NCI-H1930 (cell line): Measurements from ENCODE around the gene TIAL1.
A peak's percentile ranks its signal among the peaks of the same experiment; 100 is the strongest.
"Not testable (repeated sequence)": the region's sequence is repeated elsewhere in the genome, so short reads cannot be mapped to it uniquely, and the experiment has no call there.

Source experiments
- DNase-seq, 2 experiments: peaks; one replicate each; lab custom pipeline; 2025; lab: John Stamatoyannopoulos, UW

TIAL1 gene

GRCh38 chr10:119549247-119549999 lies 47.3 kb downstream of the TIAL1 start:
- no peak for DNase-seq

GRCh38 chr10:119546009-119546408 lies 50.8 kb downstream of the TIAL1 start:
- DNase-seq, result no peak

- DNase-seq, result no peak
Observed at GRCh38 chr10:119545310-119545709, 51.5 kb downstream of the TIAL1 start.

GRCh38 chr10:119543814-119544642 lies 52.7 kb downstream of the TIAL1 start:
- no peak for DNase-seq

- DNase-seq, result no peak
Observed at GRCh38 chr10:119542988-119543813, 53.6 kb downstream of the TIAL1 start.

- peak in 1 of 2 experiments; percentile 20 for DNase-seq
Observed at GRCh38 chr10:119542357-119542987, 54.3 kb downstream of the TIAL1 start, which contains the start of gene RGS10. Gene RGS10, minus strand, starts transcription at chr10:119542719. Its CDS starts 81 bp downstream, at chr10:119542638.

GRCh38 chr10:119541459-119542356 lies 55.1 kb downstream of the TIAL1 start:
- DNase-seq, result no peak

GRCh38 chr10:119541046-119541445 lies 55.7 kb downstream of the TIAL1 start:
- DNase-seq, result no peak

- no peak for DNase-seq
Observed at GRCh38 chr10:119540038-119540437, 56.7 kb downstream of the TIAL1 start.

- DNase-seq, result no peak
Observed at GRCh38 chr10:119539359-119539825, 57.4 kb downstream of the TIAL1 start.

GRCh38 chr10:119538632-119539358 lies 58.0 kb downstream of the TIAL1 start:
- no peak for DNase-seq

GRCh38 chr10:119537953-119538630 lies 58.7 kb downstream of the TIAL1 start:
- DNase-seq, result no peak

GRCh38 chr10:119536508-119537025 lies 60.2 kb downstream of the TIAL1 start:
- no peak for DNase-seq

GRCh38 chr10:119535837-119536507 lies 60.8 kb downstream of the TIAL1 start:
- DNase-seq, result no peak

- DNase-seq, result no peak
Observed at GRCh38 chr10:119535305-119535704, 61.5 kb downstream of the TIAL1 start.

GRCh38 chr10:119533473-119533872 lies 63.3 kb downstream of the TIAL1 start:
- DNase-seq, result no peak

GRCh38 chr10:119532791-119533190 lies 64.0 kb downstream of the TIAL1 start:
- DNase-seq, result not testable (repeated sequence)

- DNase-seq, result not testable (repeated sequence)
Observed at GRCh38 chr10:119532251-119532650, 64.5 kb downstream of the TIAL1 start.
